MV-4-11 (cell line): ENCODE measurements around the gene CDC26.
A peak's percentile ranks its signal among the peaks of the same experiment; 100 is the strongest.
"Not testable (repeated sequence)": the region's sequence is repeated elsewhere in the genome, so short reads cannot be mapped to it uniquely, and the experiment has no call there.

Experiments
- DNase-seq: peaks from one replicate; lab custom pipeline; 2025; lab: John Stamatoyannopoulos, UW

The CDC26 gene

DNA sequence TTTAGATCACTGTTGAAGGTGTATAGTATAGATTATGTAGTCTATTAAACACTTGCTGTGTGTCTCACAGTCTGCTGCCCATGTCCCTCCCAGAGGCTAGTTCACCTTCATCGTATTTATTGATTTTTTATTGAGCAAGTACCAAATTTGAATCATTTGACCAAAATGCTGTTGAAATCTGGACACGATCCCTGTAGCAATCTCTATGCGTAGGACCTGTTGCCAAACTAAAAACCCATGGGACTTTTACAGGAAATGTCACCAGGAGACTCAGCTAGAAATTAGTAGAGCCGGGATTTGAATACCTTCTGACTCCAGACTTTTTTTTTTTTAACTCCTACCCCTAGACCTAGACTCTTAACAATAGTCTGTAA, 36.5 kb downstream of the CDC26 start:
- DNase-seq: no peak

DNA sequence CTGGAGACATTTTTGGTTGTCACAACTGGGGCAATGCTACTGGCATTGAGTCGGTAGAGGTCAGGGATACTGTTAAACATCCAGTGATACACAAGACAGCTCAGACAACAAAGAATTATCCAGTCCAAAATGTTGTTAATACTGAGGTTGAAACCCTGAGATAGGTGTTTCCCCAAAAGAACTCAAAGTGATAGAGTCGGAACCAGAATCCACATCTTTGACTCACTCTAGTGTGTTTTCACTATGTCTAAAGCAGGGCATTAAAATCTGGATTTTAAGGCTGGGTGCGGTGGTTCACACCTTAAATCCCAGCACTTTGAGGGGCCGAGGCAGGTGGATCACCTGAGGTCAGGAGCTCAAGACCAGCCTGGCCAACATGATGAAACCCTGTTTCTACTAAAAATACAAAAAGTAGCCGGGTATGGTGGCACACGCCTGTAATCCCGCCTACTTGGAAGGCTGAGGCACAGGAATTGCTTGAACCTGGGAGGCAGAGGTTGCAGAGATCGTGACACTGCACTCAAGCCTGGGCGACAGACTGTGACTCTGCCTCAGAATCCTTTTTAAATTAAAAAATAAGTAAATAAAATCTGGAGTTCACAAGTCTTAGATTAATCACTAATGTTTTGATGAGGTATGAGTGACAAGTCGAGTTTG, 37.0 kb downstream of the CDC26 start:
- DNase-seq: no peak

GRCh38 chr9:113237026-113237425, 38.3 kb downstream of the CDC26 start:
- DNase-seq: no peak

- DNase-seq: not testable (repeated sequence)
Measured at GRCh38 chr9:113235701-113236255, 39.6 kb downstream of the CDC26 start.

DNA sequence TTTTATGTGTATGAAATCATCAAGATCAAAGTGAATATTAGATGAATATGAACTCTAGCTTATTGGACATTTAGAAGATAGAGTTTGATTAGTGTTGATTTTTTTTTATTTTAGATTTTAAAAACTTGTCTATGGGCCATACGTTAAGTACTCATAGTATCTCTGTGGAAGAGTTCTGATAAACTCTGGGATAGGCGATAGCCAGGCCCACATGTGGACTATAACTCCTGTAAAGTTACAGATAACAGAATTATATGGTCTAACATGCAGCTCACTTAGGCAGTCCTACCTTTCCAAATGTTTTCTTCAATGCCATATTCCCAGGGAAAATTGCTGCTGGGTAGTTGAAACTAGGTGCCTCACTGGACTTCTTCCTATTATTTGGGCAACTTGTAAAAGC, 43.7 kb downstream of the CDC26 start:
- no peak for DNase-seq

GRCh38 chr9:113228130-113228665, 47.2 kb downstream of the CDC26 start:
- no peak for DNase-seq

DNA sequence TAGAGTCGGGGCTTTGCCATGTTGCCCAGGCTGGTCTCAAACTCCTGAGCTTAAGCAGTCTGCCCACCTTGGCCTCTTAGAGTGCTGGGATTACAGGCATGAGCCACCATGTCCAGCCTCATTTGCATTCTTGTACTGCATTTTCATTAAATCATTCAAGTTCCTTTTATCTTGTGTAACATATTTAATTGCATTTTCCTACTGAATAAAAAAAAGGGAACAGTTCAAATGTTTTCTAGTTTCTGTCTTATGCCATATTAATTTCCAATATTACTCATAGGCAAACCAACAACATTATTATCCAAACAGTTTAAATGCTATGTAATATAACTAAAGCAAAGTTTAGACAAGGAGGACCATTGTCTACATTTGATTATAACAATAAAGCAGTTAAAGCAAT, 47.9 kb downstream of the CDC26 start:
- DNase-seq: no peak

DNA sequence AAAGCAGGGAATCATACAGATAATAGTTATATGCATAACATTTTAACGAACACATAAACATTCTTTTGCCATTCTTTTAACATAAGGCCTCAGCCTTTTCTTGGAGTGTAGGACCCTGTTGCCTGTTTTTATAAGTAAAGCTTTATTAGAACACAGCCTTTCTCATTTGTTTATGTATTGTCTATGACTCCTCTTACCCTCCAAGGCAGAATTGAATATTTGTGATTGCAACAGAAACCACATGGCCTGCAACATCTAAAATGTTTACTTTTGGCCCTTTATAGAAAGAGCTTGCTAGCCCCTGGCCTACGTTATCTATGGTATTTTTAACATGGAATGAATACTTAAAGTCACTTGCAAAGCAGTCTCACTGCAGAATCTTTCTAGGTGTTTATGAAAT, 51.4 kb downstream of the CDC26 start:
- DNase-seq: no peak

DNA sequence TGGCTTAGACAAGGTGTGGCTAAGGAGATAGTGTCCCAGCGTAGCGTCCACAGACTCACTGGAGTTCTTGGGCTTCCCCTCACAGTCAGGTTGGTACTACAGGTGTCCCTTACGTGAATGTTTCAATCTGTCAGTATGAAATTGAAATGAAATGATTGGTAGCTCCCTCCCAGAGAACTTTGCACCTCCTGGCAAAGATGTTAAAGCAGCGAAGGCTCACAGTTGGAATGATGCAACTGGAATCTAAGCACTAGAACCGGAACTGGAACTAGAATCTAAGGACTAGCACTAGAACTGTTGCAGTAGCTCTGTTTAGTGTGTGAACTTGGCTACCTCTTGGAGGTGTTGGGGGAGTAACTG, 52.9 kb downstream of the CDC26 start:
- peak; percentile 76 for DNase-seq

DNA sequence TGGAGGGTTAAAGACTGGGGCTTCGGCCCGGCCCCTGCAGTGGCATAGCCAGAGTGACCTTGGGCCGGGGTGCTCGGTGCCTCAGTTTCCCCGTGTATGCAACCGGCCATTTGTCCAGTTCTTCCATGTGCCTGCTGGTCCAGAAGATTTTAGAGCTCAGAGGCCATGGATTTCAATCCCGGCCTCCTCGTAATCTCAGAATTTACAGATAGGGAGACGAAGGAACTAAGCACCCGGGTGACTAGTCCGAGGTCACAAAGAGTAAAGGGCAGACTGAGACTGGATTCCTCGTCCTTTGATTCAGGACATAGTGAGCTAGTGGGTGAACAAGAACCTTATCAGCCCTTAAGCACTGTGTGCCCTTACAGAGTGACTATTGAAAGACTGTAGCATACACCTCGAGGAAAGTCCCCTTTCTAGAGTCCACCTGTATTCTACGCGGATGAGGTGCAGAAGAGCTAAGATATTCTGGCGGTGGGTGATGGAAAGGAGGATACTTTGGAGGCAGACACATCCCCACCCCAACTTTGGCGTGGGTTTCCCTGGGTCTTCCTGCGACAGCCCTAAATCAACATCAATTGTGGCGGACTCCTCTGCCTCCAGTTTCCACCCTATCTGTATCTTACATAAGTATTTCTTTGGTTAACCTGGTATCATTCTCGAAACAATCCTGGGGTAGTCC, 53.4 kb downstream of the CDC26 start:
- no peak for DNase-seq

DNA sequence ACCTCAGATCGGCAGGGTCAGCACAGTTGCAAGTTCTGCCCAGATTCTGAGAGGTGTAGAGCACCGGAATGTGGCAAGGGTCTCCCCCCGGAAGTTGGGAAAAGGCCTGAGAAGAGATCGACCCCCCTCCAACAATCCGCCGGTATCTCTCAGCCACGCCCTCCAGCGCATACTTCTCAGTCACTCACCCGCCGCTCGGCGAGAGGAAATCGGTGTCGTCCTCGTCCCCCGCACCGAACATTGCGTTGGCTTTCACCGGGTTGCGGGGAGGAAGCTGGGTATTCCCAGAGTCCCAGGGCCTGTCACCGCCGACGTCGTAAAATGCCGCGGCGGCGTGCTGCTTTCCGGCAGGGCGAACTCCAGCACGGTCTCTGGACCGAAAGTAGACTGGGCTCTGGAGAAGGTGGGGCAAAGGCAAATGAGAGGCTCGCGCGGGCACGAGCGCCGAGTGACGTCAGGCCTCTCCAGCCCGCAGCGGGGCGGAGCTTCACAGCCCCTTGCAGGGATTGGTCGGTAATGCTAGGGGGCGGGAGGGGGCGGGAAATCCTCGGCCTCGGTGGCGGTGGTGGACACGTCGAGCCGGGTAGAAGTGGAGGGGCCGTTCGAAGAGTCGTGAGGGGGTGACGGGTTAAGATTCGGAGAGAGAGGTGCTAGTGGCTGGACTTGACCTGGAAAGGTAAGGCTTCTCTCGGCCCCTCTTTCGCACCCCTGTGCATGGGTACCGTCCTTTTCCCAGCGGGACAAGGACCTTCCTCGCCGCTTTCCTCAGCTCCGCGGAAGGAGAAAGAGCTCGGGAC, 54.2 kb downstream of the CDC26 start, which contains the start of the genes FKBP15 and SLC31A1:
FKBP15 (minus strand) TSS at position 275 of the 797 bp plus-strand sequence; CDS start at position 241, 34 bp downstream.
SLC31A1 (plus strand) TSS at position 542 of the 797 bp plus-strand sequence. CDS start 34,605 bp downstream, outside the sequence.
- DNase-seq: peak; percentile 97

DNA sequence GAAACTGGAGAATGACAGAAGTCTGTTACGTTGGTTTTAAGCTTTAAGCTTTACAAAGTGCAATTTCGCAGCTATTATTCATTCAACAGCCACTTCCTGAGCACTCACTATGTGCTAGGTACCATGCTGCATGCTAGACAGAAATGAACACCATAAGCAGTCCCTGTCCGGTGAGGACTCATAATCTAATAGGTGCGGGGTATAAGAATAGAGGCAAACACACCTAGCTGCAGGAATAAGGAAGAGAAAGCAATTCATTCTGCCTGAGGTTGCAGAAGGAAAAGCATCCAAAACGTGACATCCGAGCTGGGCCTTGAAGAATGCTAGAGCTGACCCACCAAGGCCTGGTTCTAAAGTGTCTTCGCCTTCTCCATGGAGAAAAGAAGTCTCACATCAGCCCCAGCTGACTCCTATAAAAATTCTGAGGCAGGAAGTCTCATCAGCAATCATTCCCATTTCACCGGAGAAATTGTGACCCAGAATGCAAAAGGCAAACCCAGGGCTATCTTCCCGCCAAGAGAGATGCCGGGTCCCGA, 54.8 kb downstream of the CDC26 start:
- no peak for DNase-seq

- peak; percentile 88 for DNase-seq
Measured at GRCh38 chr9:113219969-113220368, 55.4 kb downstream of the CDC26 start.

DNA sequence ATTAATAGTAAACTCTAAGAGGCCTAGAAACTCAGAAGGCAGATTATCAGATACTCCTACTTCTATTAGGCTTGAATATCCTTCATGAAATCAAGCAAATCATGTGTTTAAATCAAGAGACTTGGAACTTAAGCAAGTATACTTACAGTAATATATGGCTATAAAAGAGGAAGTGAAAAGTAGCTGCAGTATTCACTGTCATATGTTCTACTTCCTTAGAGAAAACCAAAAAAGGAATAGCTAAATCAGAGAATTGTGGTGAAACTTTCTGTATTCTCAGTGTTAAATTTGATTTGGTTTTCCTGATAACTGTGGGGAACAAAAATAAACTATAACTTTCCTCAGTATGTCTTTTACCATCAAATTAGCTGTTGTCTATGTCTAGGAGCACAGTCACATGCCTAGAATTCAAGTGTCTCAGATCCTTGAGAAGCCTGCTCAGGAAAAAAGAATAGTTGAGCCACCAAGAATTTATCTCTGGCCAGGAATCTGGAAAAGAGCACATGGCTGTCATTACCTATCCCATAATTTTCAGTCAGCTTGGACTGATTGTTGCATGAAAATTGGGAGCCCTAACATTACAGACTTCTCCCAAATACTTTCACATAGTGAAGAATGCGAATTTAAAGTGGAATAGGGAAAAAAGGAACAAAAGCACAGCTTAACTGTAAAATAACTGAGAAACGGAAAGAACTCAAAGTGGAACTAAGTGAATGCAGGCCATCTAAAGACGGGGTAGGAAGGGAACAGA, 56.0 kb downstream of the CDC26 start:
- DNase-seq: peak; percentile 91
